HCT116 (cell line): ENCODE results near the gene EGR4. TPM values are rescaled to one million over a fixed set of nuclear protein-coding genes. Genes with fewer than 3 reads are reported as not detected.

Experiments used
- ATAC-seq: fragments of 200-7000 bp; cut with Tn5 transposase; 2 replicates; pipeline ENCODE4 v1.9.1; 2020; ENCODE audit warnings: mild to moderate bottlenecking, moderate library complexity
- BruUV-seq: library from RNA; stranded (reverse); fragments of 400-500 nt; replicated peaks from 2 replicates; lab custom pipeline; 2021; lab: Mats Ljungman, UMichigan
- CTCF ChIA-PET: fragments of 300-600 bp; sonication (Branson Sonifier 250); formaldehyde crosslinking; loops from one replicate; lab custom pipeline; 2021; ENCODE audit warnings: antibody characterized with exemption; lab: Charles Lee
- POLR2A ChIA-PET: fragments of 300-600, 350-600 bp; sonication (Branson Sonifier 250); formaldehyde crosslinking; loops from one replicate; lab custom pipeline; 2021; ENCODE audit warnings: antibody characterized with exemption; lab: Charles Lee
- RAD21 ChIA-PET, 2 experiments: fragments of 300-600 bp; sonication (Branson Sonifier 250); formaldehyde crosslinking; loops; one replicate each; lab custom pipeline; 2023; ENCODE audit warnings: low total read pairs in 2 of 2; ENCODE audit not compliant: uncharacterized antibody in 2 of 2, unreplicated experiment in 2 of 2, low non-redundant PET in 1 of 2; lab: Charles Lee
- DNase-seq: peaks from one replicate; pipeline ENCODE4 v3.0.0-alpha.2; 2010; ENCODE audit warnings: low read depth, low spot score
- H2AFZ ChIP-seq: fragments of 200-600 bp; shearing (Covaris generic), sonication (generic); 2 replicates; pipeline ENCODE4 v1.6.1; 2017; ENCODE audit warnings: low read depth, mixed run types, mixed read lengths, antibody characterized with exemption, low read length; ENCODE audit not compliant: poor library complexity, severe bottlenecking
- H3K27ac ChIP-seq: 2 replicates; pipeline ENCODE4 v1.5.1; 2012; ENCODE audit warnings: low read depth, low read length
- H3K27me3 ChIP-seq: fragments of 200-600 bp; sonication (generic); 2 replicates; pipeline ENCODE4 v1.6.1; 2016; ENCODE audit warnings: mixed run types, low read length, mixed read lengths; ENCODE audit not compliant: insufficient read depth
- H3K36me3 ChIP-seq, 2 experiments: fragments of 200-500 bp in 1 of 2; fragments of 200-600 bp in 1 of 2; sonication (Bioruptor generic) in 1 of 2; sonication (generic) in 1 of 2; 2 replicates each; pipeline versions ENCODE4 v1.5.1 to v1.6.1; 2014 to 2016; ENCODE audit warnings: low read length in 2 of 2, inconsistent platforms in 1 of 2, mixed read lengths in 1 of 2, mixed run types in 1 of 2; ENCODE audit not compliant: insufficient read depth in 2 of 2, control insufficient read depth in 1 of 2
- H3K4me1 ChIP-seq, 2 experiments: fragments of 200-600 bp in 1 of 2; sonication (generic) in 1 of 2; 2 replicates each; pipeline versions ENCODE4 v1.5.1 to v1.6.1; 2012 to 2017; ENCODE audit warnings: low read length in 2 of 2, inconsistent platforms in 1 of 2, mild to moderate bottlenecking in 1 of 2, mixed read lengths in 1 of 2, mixed run types in 1 of 2, moderate library complexity in 1 of 2; ENCODE audit not compliant: insufficient read depth in 2 of 2, control insufficient read depth in 1 of 2
- H3K4me2 ChIP-seq: fragments of 200-600 bp; sonication (generic); 2 replicates; pipeline ENCODE4 v1.6.1; 2017; ENCODE audit warnings: mixed run types, low read length, mixed read lengths
- H3K4me3 ChIP-seq, 2 experiments: fragments of 200-600 bp in 1 of 2; sonication (generic) in 1 of 2; replicated peaks in 1 of 2; 2 replicates each; pipeline ENCODE4 v1.5.1; 2011 to 2016; ENCODE audit warnings: low read length in 2 of 2, control low read depth in 1 of 2, low read depth in 1 of 2, mild to moderate bottlenecking in 1 of 2, mixed read lengths in 1 of 2, mixed run types in 1 of 2
- H3K79me2 ChIP-seq: fragments of 200-600 bp; sonication (generic); 2 replicates; pipeline ENCODE4 v1.6.1; 2017; ENCODE audit warnings: mild to moderate bottlenecking, mixed run types, low read length, moderate library complexity, mixed read lengths; ENCODE audit not compliant: insufficient read depth
- H3K9ac ChIP-seq: fragments of 200-600 bp; sonication (generic); 2 replicates; pipeline ENCODE4 v1.6.1; 2016; ENCODE audit warnings: low read length, mixed read lengths
- H3K9me2 ChIP-seq: fragments of 200-600 bp; sonication (generic), shearing (Covaris generic); 2 replicates; pipeline ENCODE4 v1.6.1; 2017; ENCODE audit warnings: mixed run types, mild to moderate bottlenecking, moderate library complexity; ENCODE audit not compliant: insufficient read depth
- H3K9me3 ChIP-seq, 2 experiments: fragments of 200-500 bp in 1 of 2; fragments of 200-600 bp in 1 of 2; sonication (Bioruptor generic) in 1 of 2; sonication (generic) in 1 of 2; 2 replicates each; pipeline ENCODE4 v1.6.1; 2014 to 2017; ENCODE audit warnings: low read length in 2 of 2, mixed read lengths in 2 of 2, inconsistent platforms in 1 of 2, low read depth in 1 of 2, mild to moderate bottlenecking in 1 of 2, mixed run types in 1 of 2, moderate library complexity in 1 of 2; ENCODE audit not compliant: control insufficient read depth in 1 of 2, insufficient read depth in 1 of 2
- H4K20me1 ChIP-seq: fragments of 200-600 bp; sonication (generic), shearing (Covaris generic); 2 replicates; pipeline ENCODE4 v1.6.1; 2017; ENCODE audit warnings: mixed run types, mild to moderate bottlenecking, moderate library complexity; ENCODE audit not compliant: insufficient read depth
- CBX3 ChIP-seq: IDR thresholded peaks from 2 replicates; pipeline ENCODE4 v1.6.1; 2012; ENCODE audit warnings: low read depth
- CEBPB ChIP-seq: IDR thresholded peaks from 2 replicates; pipeline ENCODE4 v1.6.1; 2012; ENCODE audit warnings: low read depth
- EGR1 ChIP-seq: IDR thresholded peaks from 2 replicates; pipeline ENCODE4 v1.6.1; 2012; ENCODE audit warnings: low read depth
- ELF1 ChIP-seq: IDR thresholded peaks from 2 replicates; pipeline ENCODE4 v1.6.1; 2012; ENCODE audit warnings: low read depth, borderline replicate concordance
- EZH2 ChIP-seq: fragments of 200-600 bp; sonication (generic); IDR thresholded peaks from 2 replicates; pipeline ENCODE4 v1.6.1; 2017; ENCODE audit warnings: antibody characterized with exemption, mixed run types
- EZH2phosphoT487 ChIP-seq: fragments of 200-600 bp; IDR thresholded peaks from 2 replicates; pipeline ENCODE4 v1.6.1; 2018; ENCODE audit warnings: antibody characterized with exemption, borderline replicate concordance
- POLR2A ChIP-seq: IDR thresholded peaks from 2 replicates; pipeline ENCODE4 v1.7.0; 2011; ENCODE audit warnings: borderline replicate concordance; ENCODE audit not compliant: insufficient read depth, insufficient read length; ENCODE audit errors: extremely low read depth
- POLR2AphosphoS5 ChIP-seq: IDR thresholded peaks from 2 replicates; pipeline ENCODE4 v1.6.1; 2011; ENCODE audit warnings: mild to moderate bottlenecking, low read depth, low read length, moderate library complexity
- RAD21 ChIP-seq: IDR thresholded peaks from 2 replicates; pipeline ENCODE4 v1.6.1; 2012; ENCODE audit warnings: low read depth, mild to moderate bottlenecking
- SIN3A ChIP-seq: IDR thresholded peaks from 2 replicates; pipeline ENCODE4 v1.6.1; 2012; ENCODE audit warnings: low read depth
- SP1 ChIP-seq: IDR thresholded peaks from 2 replicates; pipeline ENCODE4 v1.6.1; 2012; ENCODE audit warnings: low read depth
- SRF ChIP-seq: IDR thresholded peaks from 2 replicates; pipeline ENCODE4 v1.6.1; 2012; ENCODE audit warnings: low read depth
- TCF7L2 ChIP-seq: IDR thresholded peaks from 2 replicates; pipeline ENCODE4 v1.7.0; 2011; ENCODE audit warnings: borderline replicate concordance, inconsistent platforms; ENCODE audit not compliant: insufficient read depth, insufficient read length; ENCODE audit errors: extremely low read depth
- YY1 ChIP-seq: IDR thresholded peaks from 2 replicates; pipeline ENCODE4 v1.6.1; 2011; ENCODE audit warnings: low read length, low read depth, moderate library complexity, mild to moderate bottlenecking; ENCODE audit not compliant: insufficient replicate concordance; ENCODE audit errors: extremely low read depth
- intact Hi-C: fragments of 100-400 bp; cut with micrococcal nuclease; formaldehyde crosslinking; loops from 2 replicates; pipeline ENCODE4 v1.10.0; 2022
- total RNA-seq: library from RNA; stranded (reverse); gene quantifications from one replicate; pipeline ENCODE4 v1.2.1, GENCODE V29; 2021; ENCODE audit not compliant: unreplicated experiment
- TF ChIP-seq, protein P1 (sequence below): IDR thresholded peaks from 2 replicates; pipeline ENCODE4 v1.6.1; 2012; ENCODE audit warnings: low read depth
- TF ChIP-seq, protein P2 (sequence below): IDR thresholded peaks from 2 replicates; pipeline ENCODE4 v1.6.1; 2012
- TF ChIP-seq, protein P3 (sequence below): IDR thresholded peaks from 2 replicates; pipeline ENCODE4 v1.6.1; 2012

EGR4 gene
- total RNA-seq, 1 experiment from 2014 or later: 0.37 TPM

DNA sequence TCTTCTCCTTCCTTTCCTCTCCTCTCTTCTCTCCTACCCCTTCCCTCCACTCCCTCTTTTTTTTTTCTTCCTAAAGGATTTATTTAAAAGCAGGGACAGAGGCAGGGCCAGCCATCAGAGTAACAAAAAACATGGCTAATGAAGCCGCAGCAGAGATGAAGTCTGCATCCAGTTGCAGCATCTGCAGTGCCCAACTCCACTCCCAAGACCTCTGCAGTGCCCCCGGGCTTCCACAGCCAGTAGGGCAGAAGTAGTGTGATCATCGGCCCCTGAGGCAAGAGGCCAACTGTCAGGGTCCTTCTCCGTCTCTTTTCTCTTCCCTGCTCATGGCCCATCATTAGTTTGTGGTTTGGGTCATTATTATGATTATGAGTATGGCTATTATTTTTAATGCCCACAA is 4.2 kb upstream of the EGR4 start:
- H3K4me3 ChIP-seq: no peak overlapping the region
- H3K4me1 ChIP-seq: peaks cover 10 to 17% of the 10 kb centered on the region in 2 experiments; a peak in 3 of 4 replicates
- TF ChIP-seq CEBPB: no peak
- TF ChIP-seq ELF1: no peak
- TF ChIP-seq POLR2AphosphoS5: no peak
- no peak for TF ChIP-seq SIN3A
- no peak for TF ChIP-seq SRF
- no peak for TF ChIP-seq CBX3
- TF ChIP-seq YY1: no peak
- no peak for TF ChIP-seq SP1
- TF ChIP-seq, protein P1, sequence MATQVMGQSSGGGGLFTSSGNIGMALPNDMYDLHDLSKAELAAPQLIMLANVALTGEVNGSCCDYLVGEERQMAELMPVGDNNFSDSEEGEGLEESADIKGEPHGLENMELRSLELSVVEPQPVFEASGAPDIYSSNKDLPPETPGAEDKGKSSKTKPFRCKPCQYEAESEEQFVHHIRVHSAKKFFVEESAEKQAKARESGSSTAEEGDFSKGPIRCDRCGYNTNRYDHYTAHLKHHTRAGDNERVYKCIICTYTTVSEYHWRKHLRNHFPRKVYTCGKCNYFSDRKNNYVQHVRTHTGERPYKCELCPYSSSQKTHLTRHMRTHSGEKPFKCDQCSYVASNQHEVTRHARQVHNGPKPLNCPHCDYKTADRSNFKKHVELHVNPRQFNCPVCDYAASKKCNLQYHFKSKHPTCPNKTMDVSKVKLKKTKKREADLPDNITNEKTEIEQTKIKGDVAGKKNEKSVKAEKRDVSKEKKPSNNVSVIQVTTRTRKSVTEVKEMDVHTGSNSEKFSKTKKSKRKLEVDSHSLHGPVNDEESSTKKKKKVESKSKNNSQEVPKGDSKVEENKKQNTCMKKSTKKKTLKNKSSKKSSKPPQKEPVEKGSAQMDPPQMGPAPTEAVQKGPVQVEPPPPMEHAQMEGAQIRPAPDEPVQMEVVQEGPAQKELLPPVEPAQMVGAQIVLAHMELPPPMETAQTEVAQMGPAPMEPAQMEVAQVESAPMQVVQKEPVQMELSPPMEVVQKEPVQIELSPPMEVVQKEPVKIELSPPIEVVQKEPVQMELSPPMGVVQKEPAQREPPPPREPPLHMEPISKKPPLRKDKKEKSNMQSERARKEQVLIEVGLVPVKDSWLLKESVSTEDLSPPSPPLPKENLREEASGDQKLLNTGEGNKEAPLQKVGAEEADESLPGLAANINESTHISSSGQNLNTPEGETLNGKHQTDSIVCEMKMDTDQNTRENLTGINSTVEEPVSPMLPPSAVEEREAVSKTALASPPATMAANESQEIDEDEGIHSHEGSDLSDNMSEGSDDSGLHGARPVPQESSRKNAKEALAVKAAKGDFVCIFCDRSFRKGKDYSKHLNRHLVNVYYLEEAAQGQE: no peak
- TF ChIP-seq, protein P2, sequence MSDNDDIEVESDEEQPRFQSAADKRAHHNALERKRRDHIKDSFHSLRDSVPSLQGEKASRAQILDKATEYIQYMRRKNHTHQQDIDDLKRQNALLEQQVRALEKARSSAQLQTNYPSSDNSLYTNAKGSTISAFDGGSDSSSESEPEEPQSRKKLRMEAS: no peak
- no peak for TF ChIP-seq EGR1
- TF ChIP-seq TCF7L2: no peak
- TF ChIP-seq EZH2: no peak
- no peak for TF ChIP-seq RAD21
- TF ChIP-seq, protein P3, sequence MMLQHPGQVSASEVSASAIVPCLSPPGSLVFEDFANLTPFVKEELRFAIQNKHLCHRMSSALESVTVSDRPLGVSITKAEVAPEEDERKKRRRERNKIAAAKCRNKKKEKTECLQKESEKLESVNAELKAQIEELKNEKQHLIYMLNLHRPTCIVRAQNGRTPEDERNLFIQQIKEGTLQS: no peak
- TF ChIP-seq POLR2A: no peak
- no peak for TF ChIP-seq EZH2phosphoT487
- POLR2A ChIA-PET: no interaction called here
- RAD21 ChIA-PET: no interaction called here
- H4K20me1 ChIP-seq: no peaks in the 10 kb centered on the region
- intact Hi-C loops: no loop called here
- no peaks in the 10 kb centered on the region for H3K9me3 ChIP-seq
- no peak overlapping the region for H2AFZ ChIP-seq
- CTCF ChIA-PET: no interaction called here
- H3K36me3 ChIP-seq: no peaks in the 10 kb centered on the region
- no peak overlapping the region for H3K9ac ChIP-seq
- BruUV-seq: no TSS peak
- no peaks in the 10 kb centered on the region for H3K79me2 ChIP-seq
- DNase-seq: no peak
- no peaks in the 10 kb centered on the region for H3K9me2 ChIP-seq
- H3K27ac ChIP-seq: no peak overlapping the region
- H3K4me2 ChIP-seq: no peak overlapping the region
- ATAC-seq: no peak
- H3K27me3 ChIP-seq: peaks cover 17% of the 10 kb centered on the region; the same call in 1 of the 2 replicates
